Gastrocnemius medialis (tissue), 4 donors: ENCODE measurements around the gene MRPL17.
"Not testable (repeated sequence)": the region's sequence is repeated elsewhere in the genome, so short reads cannot be mapped to it uniquely, and the experiment has no call there.

Source experiments
- CTCF ChIP-seq, 5 experiments: fragments of 450-650 bp in 3 of 5; fragments of 200-600 bp in 2 of 5; sonication (generic) in 2 of 5; IDR thresholded peaks in 4 of 5; conservative IDR thresholded peaks in 1 of 5; 1 replicate in 4 of 5; 2 replicates in 1 of 5; pipeline ENCODE4 v1.5.1; 2016 to 2019; ENCODE audit warnings: antibody characterized with exemption in 5 of 5, mild to moderate bottlenecking in 3 of 5, moderate library complexity in 3 of 5
- POLR2A ChIP-seq, 2 donors: fragments of 450-650 bp; IDR thresholded peaks; one replicate each; pipeline ENCODE4 v1.6.1; 2017; ENCODE audit warnings: antibody characterized with exemption in 2 of 2, mild to moderate bottlenecking in 2 of 2, moderate library complexity in 2 of 2

GRCh38 chr11:6690431-6691132 is 7.4 kb upstream of the MRPL17 start:
- TF ChIP-seq POLR2A (IDR thresholded peaks at IDR 0.05); CTCF (IDR thresholded peaks at IDR 0.05 in 4 of 5, conservative IDR thresholded peaks at IDR 0.05 in 1 of 5): not testable (repeated sequence)
